ENCODE data around the gene EGF.

EGF gene

DNA sequence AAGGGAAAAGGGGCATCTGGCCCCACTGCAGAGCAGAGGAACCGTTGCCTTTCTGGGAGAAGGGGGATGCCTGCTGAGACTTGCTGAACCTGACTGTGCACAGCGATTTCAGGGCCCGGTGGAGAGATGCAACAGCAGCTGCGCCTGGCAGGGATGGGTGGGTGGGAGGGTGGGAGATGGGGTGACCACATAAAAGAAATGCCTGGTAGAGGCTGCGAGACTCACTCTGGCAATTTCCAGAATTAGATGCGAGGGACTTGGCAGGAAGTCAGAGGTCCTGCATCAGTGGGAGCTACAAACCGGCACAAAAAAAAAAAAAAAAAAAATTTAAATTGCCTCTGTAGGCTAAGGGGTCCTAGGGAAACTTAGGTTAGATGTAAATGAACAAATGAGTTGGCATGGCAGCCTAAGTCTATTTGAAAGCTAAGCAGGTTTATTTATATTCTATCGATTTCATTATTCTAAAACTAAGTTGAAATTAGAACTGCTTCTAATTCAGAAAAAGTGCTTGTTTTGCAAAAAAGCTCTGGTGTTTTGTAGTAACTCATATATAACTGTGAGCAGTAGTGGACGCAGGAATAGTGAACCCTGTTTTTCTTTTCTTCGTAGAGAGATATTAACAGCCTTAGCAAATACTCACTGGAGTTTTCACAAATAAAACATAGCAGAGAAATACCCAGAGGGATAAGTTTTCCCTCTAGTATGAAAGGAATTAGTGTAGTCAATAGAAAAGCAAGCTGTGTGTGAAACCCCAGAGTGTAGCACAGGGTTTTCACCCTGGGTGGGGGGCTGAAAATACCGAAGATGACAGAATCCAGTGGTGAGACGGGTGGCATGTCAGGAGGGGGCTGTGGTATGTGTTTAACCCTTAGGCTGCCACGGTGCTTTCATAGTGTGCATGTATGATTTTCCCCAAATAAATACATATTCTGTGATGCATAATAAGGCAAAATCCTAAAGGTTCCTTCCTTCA is 130.1 kb downstream of the EGF start:
- DNase-seq, result no peak

GRCh38 chr4:110046588-110047049 is 133.9 kb downstream of the EGF start:
- no peak for DNase-seq

DNA sequence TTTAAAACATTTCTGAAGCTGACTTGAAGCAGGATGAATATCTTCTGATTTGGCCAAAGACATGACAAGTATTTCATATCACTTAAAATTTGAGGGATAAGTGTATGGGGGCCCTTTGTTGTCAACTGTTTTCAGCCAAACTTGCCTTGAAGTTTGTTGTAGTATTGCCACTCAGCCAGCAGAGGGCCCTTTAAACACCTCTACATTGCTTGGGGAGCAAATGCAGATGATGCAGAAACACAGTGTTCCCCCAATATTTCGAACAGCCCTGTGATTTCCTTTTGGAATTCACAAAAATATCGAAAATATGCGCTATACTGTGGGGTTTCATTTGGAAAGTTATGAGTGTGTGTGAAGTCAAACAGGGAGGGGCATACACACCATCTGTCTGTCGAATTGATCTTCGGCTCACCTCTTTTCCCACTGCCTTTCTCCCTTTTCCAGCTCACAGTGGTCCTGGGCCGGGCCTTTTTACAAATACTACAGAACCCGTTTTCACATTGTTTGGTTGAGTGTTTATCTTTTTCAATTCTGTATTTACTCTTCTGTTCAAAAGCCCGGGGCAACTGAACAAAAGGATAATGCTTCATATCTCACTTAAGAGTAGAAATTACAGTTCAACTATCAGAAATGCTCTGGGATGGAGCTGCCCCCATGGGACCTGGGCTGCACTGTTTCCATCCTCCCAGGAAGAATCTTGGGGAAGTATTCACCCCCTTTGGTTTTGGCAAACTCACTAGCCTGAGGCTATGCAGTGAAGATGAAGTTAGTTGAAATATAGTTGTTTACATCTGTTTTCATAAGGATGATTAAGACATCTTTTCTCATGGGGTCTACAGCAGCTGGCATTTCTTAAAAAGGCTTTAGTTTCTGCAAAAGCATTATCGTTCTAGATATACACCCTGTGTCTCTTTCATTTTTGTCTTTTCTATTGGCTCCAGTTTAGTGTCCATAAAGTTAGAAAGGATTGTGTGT is 137.6 kb downstream of the EGF start:
- peak; percentile 2 for DNase-seq

DNA sequence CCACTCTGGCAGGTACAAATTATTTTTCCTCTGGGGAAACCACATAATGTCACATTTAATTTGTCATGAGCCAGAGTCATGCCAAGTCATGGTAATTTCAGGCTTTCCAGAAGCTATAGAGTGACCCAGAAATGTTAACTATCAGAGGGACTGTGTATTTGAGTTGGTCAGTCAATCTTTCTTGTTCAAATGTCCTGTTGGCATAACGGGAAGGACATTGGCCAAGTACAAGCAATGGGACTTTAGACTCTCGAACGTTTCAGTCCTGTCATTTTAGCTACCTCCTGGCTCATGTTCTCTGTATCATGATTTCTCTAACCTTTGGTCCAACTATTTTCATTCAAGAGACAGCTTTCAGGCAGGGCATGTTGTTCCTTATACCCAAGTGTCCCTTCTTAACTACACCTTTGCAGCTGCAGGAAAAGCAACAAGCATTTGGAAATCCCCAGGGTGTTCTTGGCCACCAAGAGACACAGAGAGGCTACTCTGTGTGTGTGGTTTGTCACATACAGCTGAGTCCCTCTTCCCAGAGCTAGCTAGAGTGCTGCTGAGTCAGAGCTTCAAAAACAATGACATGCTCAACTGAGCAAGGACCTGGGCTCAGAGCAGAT is 142.6 kb downstream of the EGF start:
- DNase-seq, result no peak

- no peak for DNase-seq
These were observed 146.0 kb downstream of the EGF start for GRCh38 chr4:110058677-110059076.

- no peak for DNase-seq
These were observed 147.0 kb downstream of the EGF start for GRCh38 chr4:110059556-110060191.

GRCh38 chr4:110061076-110061475 is 148.4 kb downstream of the EGF start:
- no peak for DNase-seq
